PFSK-1 (cell line): Measurements from ENCODE around the gene DHX16.

ENCODE experiments used
- FOXP2 ChIP-seq: optimal IDR thresholded peaks from 2 replicates; pipeline ENCODE3; 2011; ENCODE audit warnings: borderline replicate concordance, control low read depth, inconsistent platforms; ENCODE audit not compliant: insufficient read depth; ENCODE audit errors: extremely low read length, extremely low read depth
- POLR2AphosphoS5 ChIP-seq: IDR thresholded peaks from 2 replicates; pipeline ENCODE4 v1.6.1; 2012; ENCODE audit warnings: low read depth, mild to moderate bottlenecking, control low read depth, low read length, moderate library complexity
- REST ChIP-seq, 2 experiments: IDR thresholded peaks; 2 replicates each; pipeline versions ENCODE4 v1.6.1 to v1.8.0; 2011 to 2012; ENCODE audit warnings: low read depth in 2 of 2, low read length in 2 of 2, control low read depth in 1 of 2, inconsistent platforms in 1 of 2, mild to moderate bottlenecking in 1 of 2, moderate library complexity in 1 of 2; ENCODE audit not compliant: insufficient read depth in 1 of 2
- SIN3A ChIP-seq: IDR thresholded peaks from 2 replicates; pipeline ENCODE4 v1.6.1; 2012; ENCODE audit warnings: mild to moderate bottlenecking, low read length, moderate library complexity, borderline replicate concordance; ENCODE audit not compliant: insufficient read depth
- TAF1 ChIP-seq: IDR thresholded peaks from 2 replicates; pipeline ENCODE4 v1.6.1; 2012; ENCODE audit warnings: low read length, control low read depth, borderline replicate concordance; ENCODE audit not compliant: insufficient read depth

Gene DHX16

GRCh38 chr6:30679765-30680535 lies 7.1 kb upstream of the DHX16 start:
- TF ChIP-seq POLR2AphosphoS5 (no peak), SIN3A (no peak), TAF1 (no peak), REST (IDR thresholded peaks at IDR 0.05; ENCODE audit: insufficient read depth in 1 of 2, low read depth in 2 of 2, low read length in 2 of 2) (no peak), FOXP2 (no peak)

GRCh38 chr6:30678964-30679726 lies 6.3 kb upstream of the DHX16 start:
- TF ChIP-seq TAF1 (no peak), SIN3A (no peak), FOXP2 (no peak), POLR2AphosphoS5 (no peak), REST (IDR thresholded peaks at IDR 0.05; ENCODE audit: insufficient read depth in 1 of 2, low read depth in 2 of 2, low read length in 2 of 2) (no peak)

GRCh38 chr6:30676660-30677285 lies 4.0 kb upstream of the DHX16 start:
- TF ChIP-seq POLR2AphosphoS5 (no peak), FOXP2 (no peak), SIN3A (no peak), TAF1 (no peak), REST (IDR thresholded peaks at IDR 0.05; ENCODE audit: insufficient read depth in 1 of 2, low read depth in 2 of 2, low read length in 2 of 2) (no peak)

GRCh38 chr6:30670760-30671527 lies 1.9 kb downstream of the DHX16 start:
- TF ChIP-seq TAF1, result no peak
- no peak for TF ChIP-seq REST (IDR thresholded peaks at IDR 0.05; ENCODE audit: insufficient read depth in 1 of 2, low read depth in 2 of 2, low read length in 2 of 2)
- TF ChIP-seq FOXP2, result no peak
- no peak for TF ChIP-seq SIN3A
- TF ChIP-seq POLR2AphosphoS5, result no peak
